Esophagus squamous epithelium (tissue), 5 donors: ENCODE data around the gene CAB39L. TPM values are rescaled to one million over a fixed set of nuclear protein-coding genes. Genes with fewer than 3 reads are reported as not detected.

ENCODE experiments used
- DNase-seq: peaks from one replicate; lab custom pipeline; 2025; lab: John Stamatoyannopoulos, UW
- H3K27ac ChIP-seq, 4 donors: fragments of 200-600 bp; sonication (generic); one replicate each; pipeline ENCODE4 v1.5.1; 2016 to 2019; ENCODE audit warnings: mild to moderate bottlenecking in 1 of 4
- H3K27me3 ChIP-seq, 4 donors: fragments of 200-600 bp; sonication (generic); 1 replicate in 3 of 4; 2 replicates in 1 of 4; pipeline versions ENCODE4 v1.5.1 to v1.6.0; 2017 to 2021; ENCODE audit warnings: antibody characterized with exemption in 1 of 4
- H3K36me3 ChIP-seq, 3 donors: fragments of 200-600 bp; sonication (generic); one replicate each; pipeline ENCODE4 v1.5.1; 2016 to 2019
- H3K4me1 ChIP-seq, 3 donors: fragments of 200-600 bp; sonication (generic); one replicate each; pipeline ENCODE4 v1.5.1; 2017 to 2019
- H3K4me3 ChIP-seq, 4 donors: fragments of 200-600 bp; sonication (generic); 1 replicate in 3 of 4; 2 replicates in 1 of 4; pipeline ENCODE4 v1.5.1; 2016 to 2019; ENCODE audit warnings: mild to moderate bottlenecking in 2 of 4, moderate library complexity in 1 of 4
- H3K9me3 ChIP-seq, 3 donors: fragments of 200-600 bp; sonication (generic); one replicate each; pipeline ENCODE4 v1.5.1; 2016 to 2019
- POLR2A ChIP-seq, 4 donors: fragments of 450-650 bp; IDR thresholded peaks; one replicate each; pipeline ENCODE4 v1.6.1; 2017; ENCODE audit warnings: antibody characterized with exemption in 4 of 4, mild to moderate bottlenecking in 4 of 4, moderate library complexity in 3 of 4
- WGBS, 2 donors: methylation state at CpG; one replicate each; pipeline ENCODE4 v1.1.5; 2018; 5-methylcytosine and 5-hydroxymethylcytosine counted together
- intact Hi-C: fragments of 100-400 bp; cut with DNase I; formaldehyde crosslinking; loops from one replicate; pipeline ENCODE4 v1.15.0; 2022
- total RNA-seq, 4 donors: library from RNA; depleted of rRNA; stranded (reverse); fragments of >200 nt; gene quantifications; one replicate each; pipeline ENCODE4 v1.1.0, GENCODE V29; 2016
- TF ChIP-seq, protein P1 (sequence below), 6 experiments: fragments of 450-650 bp in 4 of 6; fragments of 200-600 bp in 2 of 6; sonication (generic) in 2 of 6; IDR thresholded peaks; one replicate each; pipeline ENCODE4 v1.5.1; 2016 to 2019; ENCODE audit warnings: antibody characterized with exemption in 6 of 6, mild to moderate bottlenecking in 4 of 6, moderate library complexity in 4 of 6
- donor health status: DM: yes; HTN: yes; CAD: no.

CAB39L gene
- total RNA-seq, 4 donors from 2014 or later, result 16.9 to 29.2 (median 21.2) TPM

DNA sequence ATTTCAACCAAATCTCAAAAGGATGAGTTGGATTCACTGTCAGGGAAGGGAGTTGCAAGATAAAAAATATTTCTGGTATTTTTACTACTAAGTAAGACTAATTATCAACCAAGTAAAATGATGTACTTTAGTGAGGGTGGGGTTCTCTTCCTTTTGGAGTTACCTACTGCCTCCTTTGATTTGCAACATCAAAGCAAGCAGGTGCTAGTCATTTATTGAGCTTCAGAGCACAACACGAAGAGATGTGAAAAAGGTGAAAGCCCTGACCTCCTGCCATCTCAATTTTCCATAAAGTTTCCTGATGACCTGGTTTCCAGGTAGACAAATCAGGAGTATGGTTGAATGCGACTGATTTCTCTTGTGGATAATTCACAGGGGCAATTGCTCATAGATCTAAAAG lies 100.1 kb downstream of the CAB39L start:
- DNase-seq, result no peak
- no peaks in the 10 kb centered on the region for H3K9me3 ChIP-seq
- no peak overlapping the region for H3K4me3 ChIP-seq
- H3K27me3 ChIP-seq, result no peaks in the 10 kb centered on the region
- peaks cover 0 to 7% (median 0%) of the 10 kb centered on the region in 3 donors for H3K4me1 ChIP-seq
- WGBS, 2 donors, result 53 to 75% methylated on average over 2 of the region's 2 CpGs
- TF ChIP-seq, protein P1, sequence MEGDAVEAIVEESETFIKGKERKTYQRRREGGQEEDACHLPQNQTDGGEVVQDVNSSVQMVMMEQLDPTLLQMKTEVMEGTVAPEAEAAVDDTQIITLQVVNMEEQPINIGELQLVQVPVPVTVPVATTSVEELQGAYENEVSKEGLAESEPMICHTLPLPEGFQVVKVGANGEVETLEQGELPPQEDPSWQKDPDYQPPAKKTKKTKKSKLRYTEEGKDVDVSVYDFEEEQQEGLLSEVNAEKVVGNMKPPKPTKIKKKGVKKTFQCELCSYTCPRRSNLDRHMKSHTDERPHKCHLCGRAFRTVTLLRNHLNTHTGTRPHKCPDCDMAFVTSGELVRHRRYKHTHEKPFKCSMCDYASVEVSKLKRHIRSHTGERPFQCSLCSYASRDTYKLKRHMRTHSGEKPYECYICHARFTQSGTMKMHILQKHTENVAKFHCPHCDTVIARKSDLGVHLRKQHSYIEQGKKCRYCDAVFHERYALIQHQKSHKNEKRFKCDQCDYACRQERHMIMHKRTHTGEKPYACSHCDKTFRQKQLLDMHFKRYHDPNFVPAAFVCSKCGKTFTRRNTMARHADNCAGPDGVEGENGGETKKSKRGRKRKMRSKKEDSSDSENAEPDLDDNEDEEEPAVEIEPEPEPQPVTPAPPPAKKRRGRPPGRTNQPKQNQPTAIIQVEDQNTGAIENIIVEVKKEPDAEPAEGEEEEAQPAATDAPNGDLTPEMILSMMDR (IDR thresholded peaks at IDR 0.05), result no peak
- no peak for TF ChIP-seq POLR2A (IDR thresholded peaks at IDR 0.05)
- H3K27ac ChIP-seq, result no peak overlapping the region
- H3K36me3 ChIP-seq, result peaks cover 0 to 48% (median 4%) of the 10 kb centered on the region in 3 donors
- intact Hi-C loops, result no loop called here

DNA sequence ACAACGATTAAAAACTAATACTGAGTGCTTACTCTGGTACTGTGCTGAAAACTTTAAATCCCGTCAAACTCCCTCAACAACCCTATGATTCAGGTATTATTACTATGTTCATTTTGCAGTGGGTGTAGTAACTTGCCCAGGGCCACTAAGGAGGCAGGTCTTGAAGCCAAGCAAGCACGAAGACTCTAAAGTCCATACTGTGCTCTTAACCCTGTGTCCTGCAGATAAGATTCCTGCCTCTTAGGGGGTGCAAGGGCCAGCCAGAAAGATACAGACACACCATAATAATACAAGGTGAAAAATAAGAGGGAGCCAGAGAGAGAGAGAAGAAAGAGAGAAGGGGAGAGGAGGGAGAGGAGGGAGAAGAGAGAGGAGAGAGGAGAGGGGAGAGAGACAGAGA lies 100.6 kb downstream of the CAB39L start:
- Histone ChIP-seq H3K27ac (no peak overlapping the region), H3K27me3 (no peaks in the 10 kb centered on the region), H3K4me1 (peaks cover 0 to 7% (median 0%) of the 10 kb centered on the region in 3 donors), H3K36me3 (peaks cover 0 to 50% (median 4%) of the 10 kb centered on the region in 3 donors), H3K9me3 (no peaks in the 10 kb centered on the region), H3K4me3 (no peak overlapping the region)
- 55 to 75% methylated on average over 3 of the region's 3 CpGs for WGBS, 2 donors
- intact Hi-C loops, result no loop called here
- no peak for DNase-seq
- TF ChIP-seq, protein P1 (IDR thresholded peaks at IDR 0.05), result no peak
- TF ChIP-seq POLR2A (IDR thresholded peaks at IDR 0.05), result no peak

DNA sequence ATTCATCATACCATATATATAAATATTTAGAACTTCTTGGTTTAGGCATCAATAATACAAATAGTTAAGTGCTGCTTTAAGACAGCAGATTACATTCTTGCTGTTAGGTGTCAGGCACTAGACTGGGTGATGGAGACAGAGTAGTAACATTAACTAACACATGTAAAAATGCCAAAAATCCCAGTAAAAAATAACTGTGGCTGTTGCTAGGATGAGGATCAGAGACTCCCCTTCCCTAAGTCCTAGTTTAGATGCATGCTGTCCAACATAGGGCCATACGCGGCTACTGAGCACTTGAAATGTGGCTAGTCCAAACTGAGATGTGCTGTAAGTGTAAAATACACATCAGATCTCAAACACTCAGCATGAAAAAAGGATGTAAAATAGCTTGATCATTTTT lies 101.4 kb downstream of the CAB39L start:
- TF ChIP-seq POLR2A (IDR thresholded peaks at IDR 0.05), result no peak
- TF ChIP-seq, protein P1 (IDR thresholded peaks at IDR 0.05), result no peak
- intact Hi-C loops, result no loop called here
- Histone ChIP-seq H3K4me3 (no peak overlapping the region), H3K4me1 (peaks cover 0 to 7% (median 0%) of the 10 kb centered on the region in 3 donors), H3K9me3 (no peaks in the 10 kb centered on the region), H3K27me3 (no peaks in the 10 kb centered on the region), H3K36me3 (peaks cover 0 to 50% (median 4%) of the 10 kb centered on the region in 3 donors), H3K27ac (no peak overlapping the region)
- no peak for DNase-seq
- WGBS, 2 donors, result 92 to 94% methylated on average over 2 of the region's 2 CpGs

DNA sequence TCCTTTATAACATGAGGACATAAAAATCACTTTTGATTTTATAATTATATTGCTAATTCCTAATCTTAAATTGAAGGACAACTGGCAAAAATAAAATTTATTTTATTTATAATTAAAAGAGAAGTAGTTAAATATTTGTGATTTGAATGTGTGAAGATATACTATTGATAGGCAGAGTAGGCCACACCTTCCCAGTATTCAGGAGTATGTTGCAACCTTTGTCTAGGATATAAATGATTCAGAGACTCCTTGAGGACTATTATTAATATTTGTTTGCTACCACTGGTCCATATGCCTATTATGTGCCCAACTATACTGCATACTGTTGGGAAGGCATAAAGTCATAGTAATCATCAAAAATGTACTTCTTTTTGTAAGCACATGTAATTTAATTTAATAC lies 101.9 kb downstream of the CAB39L start:
- Histone ChIP-seq H3K27ac (no peak overlapping the region), H3K4me3 (no peak overlapping the region), H3K9me3 (no peaks in the 10 kb centered on the region), H3K27me3 (no peaks in the 10 kb centered on the region), H3K4me1 (peaks cover 0 to 7% (median 0%) of the 10 kb centered on the region in 3 donors), H3K36me3 (peaks cover 0 to 54% (median 4%) of the 10 kb centered on the region in 3 donors)
- no peak for DNase-seq
- intact Hi-C loops, result no loop called here
- TF ChIP-seq, protein P1 (IDR thresholded peaks at IDR 0.05), result no peak
- no peak for TF ChIP-seq POLR2A (IDR thresholded peaks at IDR 0.05)

DNA sequence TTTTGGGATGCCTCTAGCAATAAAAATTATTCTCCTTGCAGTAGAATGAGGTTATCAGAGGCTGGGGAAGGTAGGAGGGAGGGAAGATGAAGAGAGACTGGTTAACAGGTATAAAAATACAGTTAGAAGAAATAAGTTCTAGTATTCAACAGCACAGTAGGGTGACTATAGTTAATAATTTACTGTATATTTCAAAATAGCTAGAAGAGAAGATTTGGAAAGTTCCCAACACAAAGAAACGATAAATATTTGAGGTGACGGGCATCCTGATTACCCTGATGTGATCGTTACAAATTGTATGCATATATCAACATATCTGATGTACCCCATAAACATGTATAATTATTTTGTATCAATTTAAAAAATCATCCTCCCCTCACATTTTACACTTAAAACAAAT lies 102.3 kb downstream of the CAB39L start:
- no peak for TF ChIP-seq POLR2A (IDR thresholded peaks at IDR 0.05)
- TF ChIP-seq, protein P1 (IDR thresholded peaks at IDR 0.05), result no peak
- DNase-seq, result no peak
- Histone ChIP-seq H3K4me3 (no peak overlapping the region), H3K9me3 (no peaks in the 10 kb centered on the region), H3K4me1 (peaks cover 0 to 7% (median 0%) of the 10 kb centered on the region in 3 donors), H3K27me3 (no peaks in the 10 kb centered on the region), H3K36me3 (peaks cover 0 to 59% (median 4%) of the 10 kb centered on the region in 3 donors), H3K27ac (no peak overlapping the region)
- intact Hi-C loops, result no loop called here
- WGBS, 2 donors, result 94 to 96% methylated on average over 3 of the region's 3 CpGs
